K562 (cell line): Measurements from ENCODE around the gene MAP1S. TPM values are rescaled to one million over a fixed set of nuclear protein-coding genes. Genes with fewer than 3 reads are reported as not detected.

Source experiments
- CHAMP1 ChIP-seq: fragments of 450-650 bp; IDR thresholded peaks from 2 replicates; pipeline ENCODE4 v1.6.1; 2016; ENCODE audit warnings: mild to moderate bottlenecking
- ETV1 ChIP-seq: fragments of 450-650 bp; conservative IDR thresholded peaks from 2 replicates; pipeline ENCODE4 v1.6.1; 2016; ENCODE audit warnings: missing genetic modification characterization, control low read depth, low read depth, missing compliant biosample characterization
- FOXK1 ChIP-seq: sonication (generic); formaldehyde crosslinking; IDR thresholded peaks from 2 replicates; pipeline ENCODE4 v1.8.0; 2022; ENCODE audit warnings: missing genetic modification reagents, mild to moderate bottlenecking, borderline replicate concordance
- FOXK2 ChIP-seq, 2 experiments: fragments of 450-650 bp; IDR thresholded peaks in 1 of 2; conservative IDR thresholded peaks in 1 of 2; 2 replicates each; pipeline ENCODE4 v1.6.1; 2016; ENCODE audit warnings: low read depth in 2 of 2, mild to moderate bottlenecking in 1 of 2
- FOXO4 ChIP-seq: fragments of 450-650 bp; formaldehyde crosslinking; IDR thresholded peaks from 2 replicates; pipeline ENCODE4 v1.4.0; 2020; ENCODE audit warnings: mild to moderate bottlenecking, moderate library complexity
- KLF1 ChIP-seq: fragments of 450-650 bp; IDR thresholded peaks from 2 replicates; pipeline ENCODE4 v1.6.1; 2016; ENCODE audit warnings: missing genetic modification characterization, missing compliant biosample characterization
- MAZ ChIP-seq, 2 experiments: fragments of 450-650 bp in 1 of 2; sonication (generic) in 1 of 2; formaldehyde crosslinking; IDR thresholded peaks in 1 of 2; conservative IDR thresholded peaks in 1 of 2; 2 replicates each; pipeline versions ENCODE4 v1.4.0 to v1.5.0; 2020; ENCODE audit warnings: mild to moderate bottlenecking in 1 of 2, missing genetic modification reagents in 1 of 2
- MTA1 ChIP-seq: fragments of 450-650 bp; IDR thresholded peaks from 2 replicates; pipeline ENCODE4 v1.6.1; 2017; ENCODE audit warnings: borderline replicate concordance
- PHB2 ChIP-seq: fragments of 450-650 bp; IDR thresholded peaks from 2 replicates; pipeline ENCODE4 v1.6.1; 2017; ENCODE audit warnings: low read depth
- POLR2AphosphoS2 ChIP-seq: IDR thresholded peaks from 2 replicates; pipeline ENCODE4 v1.6.1; 2012; ENCODE audit warnings: low read length, improper control_type of control experiment
- POLR2B ChIP-seq: fragments of 450-650 bp; IDR thresholded peaks from 2 replicates; pipeline ENCODE4 v1.6.1; 2018; ENCODE audit warnings: low read depth; ENCODE audit not compliant: partially characterized antibody
- RBBP5 ChIP-seq: fragments of 200-600 bp; sonication (generic); IDR thresholded peaks from 2 replicates; pipeline ENCODE4 v1.6.1; 2012; ENCODE audit warnings: borderline replicate concordance, mild to moderate bottlenecking, low read length, control low read depth, inconsistent platforms; ENCODE audit not compliant: insufficient read depth, poor library complexity, severe bottlenecking
- SMC3 ChIP-seq: conservative IDR thresholded peaks from 2 replicates; pipeline ENCODE4 v1.6.1; 2011; ENCODE audit warnings: low read depth, low read length, improper control_type of control experiment; ENCODE audit not compliant: insufficient read depth
- TFAM ChIP-seq: fragments of 250-450 bp; sonication (Bioruptor Pico); conservative IDR thresholded peaks from 2 replicates; pipeline ENCODE4 v1.5.0; 2021; ENCODE audit warnings: mild to moderate bottlenecking, moderate library complexity
- THRAP3 ChIP-seq: fragments of 450-650 bp; IDR thresholded peaks from 2 replicates; pipeline ENCODE4 v1.6.1; 2016; ENCODE audit warnings: mild to moderate bottlenecking, inconsistent platforms, borderline replicate concordance
- XRCC5 ChIP-seq: fragments of 200-400 bp; formaldehyde crosslinking; IDR thresholded peaks from 2 replicates; pipeline ENCODE4 v1.6.1; 2017; ENCODE audit warnings: low read depth, mild to moderate bottlenecking, low read length
- YBX1 ChIP-seq: fragments of 450-650 bp; IDR thresholded peaks from 2 replicates; pipeline ENCODE4 v1.7.1; 2016; ENCODE audit warnings: mild to moderate bottlenecking
- ZNF232 ChIP-seq: sonication (generic); formaldehyde crosslinking; IDR thresholded peaks from 2 replicates; pipeline ENCODE4 v1.8.0; 2022; ENCODE audit warnings: mild to moderate bottlenecking, missing genetic modification reagents
- ZNF695 ChIP-seq: fragments of 450-650 bp; formaldehyde crosslinking; IDR thresholded peaks from 2 replicates; pipeline ENCODE4 v1.4.0; 2020; ENCODE audit warnings: mild to moderate bottlenecking, moderate library complexity
- ZNF707 ChIP-seq: fragments of 250-450 bp; sonication (Bioruptor Pico); conservative IDR thresholded peaks from 2 replicates; pipeline ENCODE4 v1.8.0; 2022; ENCODE audit warnings: inconsistent platforms, mild to moderate bottlenecking, moderate library complexity
- polyA plus RNA-seq, 8 experiments: library from polyadenylated mRNA; depleted of rRNA in 4 of 8; stranded (reverse) in 5 of 8; unstranded in 3 of 8; fragments of >200 nt; fragmentation: Nextera tagmentation in 2 of 8; fragmentation: Illumina TruSeq in 1 of 8; extraction: Ambion mirVana in 2 of 8; extraction: Trizol in 1 of 8; gene quantifications; 2 replicates each; pipeline versions ENCODE4 v1.2.1 to v1.2.3, GENCODE V29; 2011 to 2014; ENCODE audit warnings: inconsistent platforms in 1 of 8, missing spikeins in 1 of 8
- total RNA-seq, 7 experiments: library from RNA; depleted of rRNA in 6 of 7; stranded (reverse); fragments of >200 nt in 6 of 7; fragmentation: Illumina TruSeq in 2 of 7; extraction: Trizol in 2 of 7; gene quantifications; 2 replicates each; pipeline versions ENCODE4 v1.2.1 to v1.2.3, GENCODE V29; 2011 to 2021; ENCODE audit warnings: low replicate concordance in 1 of 7
- TF ChIP-seq, protein P1 (sequence below): conservative IDR thresholded peaks from 2 replicates; pipeline ENCODE4 v1.6.1; 2011; ENCODE audit warnings: low read depth, mild to moderate bottlenecking, low read length; ENCODE audit not compliant: control insufficient read depth

The MAP1S gene
- total and polyA plus RNA-seq, 9 of the 15 experiments (the other 6 are each of a cell fraction or from before 2014, with no cell fraction given), result 2.0 to 81.0 (median 9.5) TPM

GRCh38 chr19:17718947-17719711, at the start of gene MAP1S (continued):
- TF ChIP-seq XRCC5, result no peak
- TF ChIP-seq FOXK2 (conservative IDR thresholded peaks at IDR 0.05 in 1 of 2, IDR thresholded peaks at IDR 0.05 in 1 of 2; ENCODE audit: low read depth in 2 of 2), result no peak
- no peak for TF ChIP-seq TFAM (CRISPR knock-in tag)
- TF ChIP-seq CHAMP1, result no peak
- TF ChIP-seq YBX1, result no peak
- no peak for TF ChIP-seq PHB2
- no peak for TF ChIP-seq KLF1
- peak; percentile 46 for TF ChIP-seq POLR2B
- TF ChIP-seq FOXO4, result no peak
- no peak for TF ChIP-seq POLR2AphosphoS2
- TF ChIP-seq ETV1 (tag), result peak; percentile 77
- TF ChIP-seq, protein P1, sequence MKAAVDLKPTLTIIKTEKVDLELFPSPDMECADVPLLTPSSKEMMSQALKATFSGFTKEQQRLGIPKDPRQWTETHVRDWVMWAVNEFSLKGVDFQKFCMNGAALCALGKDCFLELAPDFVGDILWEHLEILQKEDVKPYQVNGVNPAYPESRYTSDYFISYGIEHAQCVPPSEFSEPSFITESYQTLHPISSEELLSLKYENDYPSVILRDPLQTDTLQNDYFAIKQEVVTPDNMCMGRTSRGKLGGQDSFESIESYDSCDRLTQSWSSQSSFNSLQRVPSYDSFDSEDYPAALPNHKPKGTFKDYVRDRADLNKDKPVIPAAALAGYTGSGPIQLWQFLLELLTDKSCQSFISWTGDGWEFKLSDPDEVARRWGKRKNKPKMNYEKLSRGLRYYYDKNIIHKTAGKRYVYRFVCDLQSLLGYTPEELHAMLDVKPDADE, result no peak; the same call in 1 of the 2 replicates
- TF ChIP-seq MAZ (CRISPR knock-in tag; conservative IDR thresholded peaks at IDR 0.05 in 1 of 2, IDR thresholded peaks at IDR 0.05 in 1 of 2), result peak in 1 of 2 experiments; percentile 46; a peak in 1 of 4 replicates
- no peak for TF ChIP-seq MTA1
- TF ChIP-seq ZNF695, result no peak
- TF ChIP-seq RBBP5, result peak; percentile 74
- no peak for TF ChIP-seq ZNF707 (CRISPR knock-in tag)
- TF ChIP-seq THRAP3, result no peak
- no peak for TF ChIP-seq SMC3
- no peak for TF ChIP-seq ZNF232 (CRISPR knock-in tag)
- no peak for TF ChIP-seq FOXK1 (CRISPR knock-in tag)
